CD4-positive, CD25-positive, alpha-beta regulatory T cell (primary cell): ENCODE measurements around the gene PIGL. TPM values are rescaled to one million over a fixed set of nuclear protein-coding genes. Genes with fewer than 3 reads are reported as not detected.

Experiments
- polyA plus RNA-seq, 4 donors: library from polyadenylated mRNA; unstranded; fragments of 300-500 nt; fragmentation: Illumina TruSeq; gene quantifications; one replicate each; pipeline ENCODE4 v1.2.3, GENCODE V29; 2021
- total RNA-seq: library from RNA; stranded (reverse); gene quantifications from one replicate; pipeline ENCODE4 v1.2.3, GENCODE V29; 2022

PIGL gene
- total and polyA plus RNA-seq, 5 donors from 2014 or later: 8.7 to 59.4 (median 11.5) TPM

Other genes with a start within 250 kb of the PIGL start
- gene ZSWIM7, start 217.5 kb upstream of the PIGL start, total RNA-seq: 11.6 TPM
- 10 to 100 TPM; 43.5 to 55.2 (median 51.2) TPM for gene ZSWIM7, start 217.5 kb upstream of the PIGL start, polyA plus RNA-seq
- 44.3 TPM for gene TTC19, start 217.4 kb upstream of the PIGL start, total RNA-seq
- gene TTC19, start 217.4 kb upstream of the PIGL start, polyA plus RNA-seq: 10 to 100 TPM; 28.7 to 38.2 (median 29.0) TPM
- 216 TPM for gene NCOR1, start 1.7 kb upstream of the PIGL start, total RNA-seq
- 10 to 100 TPM; 65.8 to 68.7 (median 67.0) TPM for gene NCOR1, start 1.7 kb upstream of the PIGL start, polyA plus RNA-seq
- gene CENPV, start 136.3 kb downstream of the PIGL start, total RNA-seq: 4.8 TPM
- gene CENPV, start 136.3 kb downstream of the PIGL start, polyA plus RNA-seq: 10 to 100 TPM in 2 of 4 donors, 1 to 10 TPM in 2; 4.0 to 16.4 (median 12.0) TPM
- 953 TPM for gene UBB, start 163.9 kb downstream of the PIGL start, total RNA-seq
- gene UBB, start 163.9 kb downstream of the PIGL start, polyA plus RNA-seq: 1,000 to 10,000 TPM; 1,667 to 2,206 (median 1,950) TPM
- 125 TPM for gene TRPV2, start 198.4 kb downstream of the PIGL start, total RNA-seq
- gene TRPV2, start 198.4 kb downstream of the PIGL start, polyA plus RNA-seq: 100 to 1,000 TPM in 3 of 4 donors, 10 to 100 TPM in 1; 99.4 to 142 (median 120) TPM